ENCODE results near the gene ARHGAP26. TPM values are rescaled to one million over a fixed set of nuclear protein-coding genes. Genes with fewer than 3 reads are reported as not detected.

Gene ARHGAP26
- total RNA-seq, 4 donors from 2014 or later: 28.2 to 52.3 (median 37.9) TPM

GRCh38 chr5:143177263-143177983 is 407.2 kb downstream of the ARHGAP26 start:
- Histone ChIP-seq H3K27ac (no peak overlapping the region), H3K27me3 (no peaks in the 10 kb centered on the region), H3K36me3 (no peaks in the 10 kb centered on the region), H3K9me3 (no peaks in the 10 kb centered on the region), H3K4me3 (replicated peaks in 1 of 3) (no peak overlapping the region), H3K4me1 (peaks cover 4 to 28% of the 10 kb centered on the region in 2 donors)
- intact Hi-C loops (cut with DNase I): no loop called here
- DNase-seq: peak; percentile 71 to 90
- WGBS, 2 donors: 35 to 47% methylated on average over 9 of the region's 9 CpGs
- TF ChIP-seq, protein P1, sequence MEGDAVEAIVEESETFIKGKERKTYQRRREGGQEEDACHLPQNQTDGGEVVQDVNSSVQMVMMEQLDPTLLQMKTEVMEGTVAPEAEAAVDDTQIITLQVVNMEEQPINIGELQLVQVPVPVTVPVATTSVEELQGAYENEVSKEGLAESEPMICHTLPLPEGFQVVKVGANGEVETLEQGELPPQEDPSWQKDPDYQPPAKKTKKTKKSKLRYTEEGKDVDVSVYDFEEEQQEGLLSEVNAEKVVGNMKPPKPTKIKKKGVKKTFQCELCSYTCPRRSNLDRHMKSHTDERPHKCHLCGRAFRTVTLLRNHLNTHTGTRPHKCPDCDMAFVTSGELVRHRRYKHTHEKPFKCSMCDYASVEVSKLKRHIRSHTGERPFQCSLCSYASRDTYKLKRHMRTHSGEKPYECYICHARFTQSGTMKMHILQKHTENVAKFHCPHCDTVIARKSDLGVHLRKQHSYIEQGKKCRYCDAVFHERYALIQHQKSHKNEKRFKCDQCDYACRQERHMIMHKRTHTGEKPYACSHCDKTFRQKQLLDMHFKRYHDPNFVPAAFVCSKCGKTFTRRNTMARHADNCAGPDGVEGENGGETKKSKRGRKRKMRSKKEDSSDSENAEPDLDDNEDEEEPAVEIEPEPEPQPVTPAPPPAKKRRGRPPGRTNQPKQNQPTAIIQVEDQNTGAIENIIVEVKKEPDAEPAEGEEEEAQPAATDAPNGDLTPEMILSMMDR (IDR thresholded peaks at IDR 0.05): no peak
- TF ChIP-seq POLR2A (IDR thresholded peaks at IDR 0.05): no peak

GRCh38 chr5:143179126-143179740 is 409.1 kb downstream of the ARHGAP26 start:
- intact Hi-C loops (cut with DNase I): no loop called here
- H3K4me3 ChIP-seq (replicated peaks in 1 of 3): no peak overlapping the region
- no peaks in the 10 kb centered on the region for H3K9me3 ChIP-seq
- H3K27ac ChIP-seq: no peak overlapping the region
- no peaks in the 10 kb centered on the region for H3K27me3 ChIP-seq
- H3K36me3 ChIP-seq: no peaks in the 10 kb centered on the region
- peak; percentile 47 to 56 for DNase-seq
- peaks cover 4 to 33% of the 10 kb centered on the region in 2 donors for H3K4me1 ChIP-seq
- TF ChIP-seq, protein P1 (IDR thresholded peaks at IDR 0.05): no peak
- no peak for TF ChIP-seq POLR2A (IDR thresholded peaks at IDR 0.05)
- 70 to 73% methylated on average over 6 of the region's 6 CpGs for WGBS, 2 donors

- no peak for DNase-seq
Observed at GRCh38 chr5:143180751-143181150, 410.6 kb downstream of the ARHGAP26 start.

GRCh38 chr5:143181173-143181572 is 411.0 kb downstream of the ARHGAP26 start:
- 84 to 94% methylated on average over 3 of the region's 3 CpGs for WGBS, 2 donors

More at GRCh38 chr5:143180751-143181150, 410.6 kb downstream of the ARHGAP26 start:
- Histone ChIP-seq H3K4me1 (peaks cover 4 to 40% of the 10 kb centered on the region in 2 donors), H3K27me3 (no peaks in the 10 kb centered on the region), H3K27ac (no peak overlapping the region), H3K4me3 (replicated peaks in 1 of 3) (no peak overlapping the region), H3K36me3 (no peaks in the 10 kb centered on the region), H3K9me3 (no peaks in the 10 kb centered on the region)
- intact Hi-C loops (cut with DNase I): no loop called here
- TF ChIP-seq POLR2A (IDR thresholded peaks at IDR 0.05): no peak
- TF ChIP-seq, protein P1 (IDR thresholded peaks at IDR 0.05): no peak
- 93 to 95% methylated on average over 1 of the region's 1 CpG for WGBS, 2 donors

More at GRCh38 chr5:143181173-143181572, 411.0 kb downstream of the ARHGAP26 start:
- peaks cover 4 to 42% of the 10 kb centered on the region in 2 donors for H3K4me1 ChIP-seq
- H3K27ac ChIP-seq: no peak overlapping the region
- no peaks in the 10 kb centered on the region for H3K9me3 ChIP-seq
- TF ChIP-seq, protein P1 (IDR thresholded peaks at IDR 0.05): no peak
- no peak for TF ChIP-seq POLR2A (IDR thresholded peaks at IDR 0.05)
- no peaks in the 10 kb centered on the region for H3K36me3 ChIP-seq
- no peaks in the 10 kb centered on the region for H3K27me3 ChIP-seq
- DNase-seq: no peak
- no peak overlapping the region for H3K4me3 ChIP-seq (replicated peaks in 1 of 3)
- intact Hi-C loops (cut with DNase I): no loop called here
